Measurements from ENCODE around the gene BLID. TPM values are rescaled to one million over a fixed set of nuclear protein-coding genes. Genes with fewer than 3 reads are reported as not detected.

The BLID gene
- polyA plus RNA-seq, 1 donor from 2014 or later: not detected

DNA sequence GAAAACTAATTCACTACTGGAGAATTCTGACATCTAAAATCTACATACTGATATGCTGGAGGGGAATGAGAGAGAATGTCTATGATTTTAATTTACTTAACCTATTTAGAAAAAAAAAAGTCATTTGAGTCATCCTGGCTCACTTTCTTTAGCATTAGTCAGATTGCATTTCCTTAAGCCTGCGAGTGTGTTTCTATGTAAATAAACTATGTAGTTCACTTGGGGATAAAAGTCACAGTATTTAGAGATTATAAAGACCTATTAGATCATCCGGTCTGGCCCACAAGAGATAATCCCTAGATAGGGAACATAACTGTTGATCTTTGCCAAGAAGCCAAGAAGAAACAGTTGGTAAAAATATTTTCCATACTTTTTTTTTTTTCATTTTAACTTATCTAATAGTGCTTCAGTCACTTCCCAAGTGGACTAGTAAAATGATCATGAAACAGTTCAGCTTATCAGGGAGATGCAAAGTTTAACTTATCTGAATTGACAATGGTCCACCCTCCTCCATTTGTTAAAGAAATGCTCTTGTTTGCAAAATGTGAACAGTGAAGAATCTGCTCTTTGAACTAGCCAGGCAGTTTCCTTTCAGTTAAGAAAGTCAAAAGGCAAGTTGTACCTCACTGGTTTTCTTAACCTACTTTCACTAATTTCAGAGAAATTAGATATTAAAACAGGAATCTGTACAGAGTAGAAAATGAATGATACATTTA lies 21.2 kb upstream of the BLID start:
- no peaks in the 10 kb centered on the region for H4K20me1 ChIP-seq (ENCODE audit: insufficient read depth)
- no peak overlapping the region for H3K4me2 ChIP-seq (ENCODE audit: low read length)
- H3K9ac ChIP-seq (ENCODE audit: low read length): no peak overlapping the region
- TF ChIP-seq SMC3 (conservative IDR thresholded peaks at IDR 0.05; ENCODE audit: poor library complexity): no peak
- TF ChIP-seq POLR2AphosphoS5 (IDR thresholded peaks at IDR 0.05): no peak
- TF ChIP-seq, protein P1, sequence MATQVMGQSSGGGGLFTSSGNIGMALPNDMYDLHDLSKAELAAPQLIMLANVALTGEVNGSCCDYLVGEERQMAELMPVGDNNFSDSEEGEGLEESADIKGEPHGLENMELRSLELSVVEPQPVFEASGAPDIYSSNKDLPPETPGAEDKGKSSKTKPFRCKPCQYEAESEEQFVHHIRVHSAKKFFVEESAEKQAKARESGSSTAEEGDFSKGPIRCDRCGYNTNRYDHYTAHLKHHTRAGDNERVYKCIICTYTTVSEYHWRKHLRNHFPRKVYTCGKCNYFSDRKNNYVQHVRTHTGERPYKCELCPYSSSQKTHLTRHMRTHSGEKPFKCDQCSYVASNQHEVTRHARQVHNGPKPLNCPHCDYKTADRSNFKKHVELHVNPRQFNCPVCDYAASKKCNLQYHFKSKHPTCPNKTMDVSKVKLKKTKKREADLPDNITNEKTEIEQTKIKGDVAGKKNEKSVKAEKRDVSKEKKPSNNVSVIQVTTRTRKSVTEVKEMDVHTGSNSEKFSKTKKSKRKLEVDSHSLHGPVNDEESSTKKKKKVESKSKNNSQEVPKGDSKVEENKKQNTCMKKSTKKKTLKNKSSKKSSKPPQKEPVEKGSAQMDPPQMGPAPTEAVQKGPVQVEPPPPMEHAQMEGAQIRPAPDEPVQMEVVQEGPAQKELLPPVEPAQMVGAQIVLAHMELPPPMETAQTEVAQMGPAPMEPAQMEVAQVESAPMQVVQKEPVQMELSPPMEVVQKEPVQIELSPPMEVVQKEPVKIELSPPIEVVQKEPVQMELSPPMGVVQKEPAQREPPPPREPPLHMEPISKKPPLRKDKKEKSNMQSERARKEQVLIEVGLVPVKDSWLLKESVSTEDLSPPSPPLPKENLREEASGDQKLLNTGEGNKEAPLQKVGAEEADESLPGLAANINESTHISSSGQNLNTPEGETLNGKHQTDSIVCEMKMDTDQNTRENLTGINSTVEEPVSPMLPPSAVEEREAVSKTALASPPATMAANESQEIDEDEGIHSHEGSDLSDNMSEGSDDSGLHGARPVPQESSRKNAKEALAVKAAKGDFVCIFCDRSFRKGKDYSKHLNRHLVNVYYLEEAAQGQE (IDR thresholded peaks at IDR 0.05; ENCODE audit: borderline replicate concordance): no peak
- TF ChIP-seq MXI1 (conservative IDR thresholded peaks at IDR 0.05; ENCODE audit: poor library complexity, severe bottlenecking): no peak
- TF ChIP-seq EP300 (conservative IDR thresholded peaks at IDR 0.05; ENCODE audit: poor library complexity, severe bottlenecking): no peak
- TF ChIP-seq EZH2 (IDR thresholded peaks at IDR 0.05; ENCODE audit: borderline replicate concordance, insufficient read depth, low read length, poor library complexity, severe bottlenecking): no peak
- no peak for TF ChIP-seq TAF1 (IDR thresholded peaks at IDR 0.05; ENCODE audit: low read depth)
- no peak for TF ChIP-seq RAD21 (conservative IDR thresholded peaks at IDR 0.05)
- TF ChIP-seq, protein P2, sequence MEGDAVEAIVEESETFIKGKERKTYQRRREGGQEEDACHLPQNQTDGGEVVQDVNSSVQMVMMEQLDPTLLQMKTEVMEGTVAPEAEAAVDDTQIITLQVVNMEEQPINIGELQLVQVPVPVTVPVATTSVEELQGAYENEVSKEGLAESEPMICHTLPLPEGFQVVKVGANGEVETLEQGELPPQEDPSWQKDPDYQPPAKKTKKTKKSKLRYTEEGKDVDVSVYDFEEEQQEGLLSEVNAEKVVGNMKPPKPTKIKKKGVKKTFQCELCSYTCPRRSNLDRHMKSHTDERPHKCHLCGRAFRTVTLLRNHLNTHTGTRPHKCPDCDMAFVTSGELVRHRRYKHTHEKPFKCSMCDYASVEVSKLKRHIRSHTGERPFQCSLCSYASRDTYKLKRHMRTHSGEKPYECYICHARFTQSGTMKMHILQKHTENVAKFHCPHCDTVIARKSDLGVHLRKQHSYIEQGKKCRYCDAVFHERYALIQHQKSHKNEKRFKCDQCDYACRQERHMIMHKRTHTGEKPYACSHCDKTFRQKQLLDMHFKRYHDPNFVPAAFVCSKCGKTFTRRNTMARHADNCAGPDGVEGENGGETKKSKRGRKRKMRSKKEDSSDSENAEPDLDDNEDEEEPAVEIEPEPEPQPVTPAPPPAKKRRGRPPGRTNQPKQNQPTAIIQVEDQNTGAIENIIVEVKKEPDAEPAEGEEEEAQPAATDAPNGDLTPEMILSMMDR (IDR thresholded peaks at IDR 0.05; ENCODE audit: poor library complexity, severe bottlenecking): no peak
- H3K79me2 ChIP-seq (replicated peaks; ENCODE audit: insufficient read depth, low read length): no peaks in the 10 kb centered on the region
- no peaks in the 10 kb centered on the region for H3K27me3 ChIP-seq (ENCODE audit: insufficient read depth, low read depth, low read length)
- H3K9me2 ChIP-seq (ENCODE audit: insufficient read depth, low read length): no peaks in the 10 kb centered on the region
- no peaks in the 10 kb centered on the region for H3K9me3 ChIP-seq (ENCODE audit: low read length)
- no peaks in the 10 kb centered on the region for H3K36me3 ChIP-seq (ENCODE audit: insufficient read depth, low read length)
- H3K27ac ChIP-seq (ENCODE audit: low read length): no peak overlapping the region
- no peak overlapping the region for H2AFZ ChIP-seq (ENCODE audit: low read depth, low read length)
- no peak overlapping the region for H3K4me3 ChIP-seq (ENCODE audit: low read length)
- H3F3A ChIP-seq (ENCODE audit: insufficient read depth, low read length, poor library complexity, severe bottlenecking): no peaks in the 10 kb centered on the region

DNA sequence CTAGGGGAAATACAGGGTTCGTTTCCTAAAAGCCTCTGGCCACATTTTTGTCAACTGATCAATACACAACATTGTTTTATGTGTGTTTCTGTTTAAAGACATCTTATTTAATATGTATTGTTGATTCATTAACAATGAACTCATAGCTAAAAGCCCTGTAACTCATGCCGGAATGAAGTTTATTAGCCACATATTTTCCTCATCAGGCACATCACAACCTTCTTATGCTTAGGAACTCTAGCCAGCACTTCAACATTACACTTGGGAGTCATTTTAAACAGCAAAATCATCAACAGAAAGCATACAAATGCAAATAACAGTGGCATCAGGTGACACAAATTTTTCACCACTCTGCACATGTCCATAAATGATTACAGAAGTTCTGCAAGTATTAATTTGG lies 15.1 kb upstream of the BLID start:
- H3K27ac ChIP-seq (ENCODE audit: low read length): no peak overlapping the region
- no peaks in the 10 kb centered on the region for H3K9me3 ChIP-seq (ENCODE audit: low read length)
- H2AFZ ChIP-seq (ENCODE audit: low read depth, low read length): no peak overlapping the region
- H3K9me2 ChIP-seq (ENCODE audit: insufficient read depth, low read length): no peaks in the 10 kb centered on the region
- TF ChIP-seq SMC3 (conservative IDR thresholded peaks at IDR 0.05; ENCODE audit: poor library complexity) (no peak), MXI1 (conservative IDR thresholded peaks at IDR 0.05; ENCODE audit: poor library complexity, severe bottlenecking) (no peak), EP300 (conservative IDR thresholded peaks at IDR 0.05; ENCODE audit: poor library complexity, severe bottlenecking) (no peak), EZH2 (IDR thresholded peaks at IDR 0.05; ENCODE audit: borderline replicate concordance, insufficient read depth, low read length, poor library complexity, severe bottlenecking) (no peak), RAD21 (conservative IDR thresholded peaks at IDR 0.05) (no peak), TAF1 (IDR thresholded peaks at IDR 0.05; ENCODE audit: low read depth) (no peak)
- TF ChIP-seq, protein P1 (IDR thresholded peaks at IDR 0.05; ENCODE audit: borderline replicate concordance): no peak
- no peak overlapping the region for H3K9ac ChIP-seq (ENCODE audit: low read length)
- no peaks in the 10 kb centered on the region for H3K79me2 ChIP-seq (replicated peaks; ENCODE audit: insufficient read depth, low read length)
- H4K20me1 ChIP-seq (ENCODE audit: insufficient read depth): no peaks in the 10 kb centered on the region
- H3K4me2 ChIP-seq (ENCODE audit: low read length): no peak overlapping the region
- H3F3A ChIP-seq (ENCODE audit: insufficient read depth, low read length, poor library complexity, severe bottlenecking): no peaks in the 10 kb centered on the region
- H3K36me3 ChIP-seq (ENCODE audit: insufficient read depth, low read length): no peaks in the 10 kb centered on the region
- no peak overlapping the region for H3K4me3 ChIP-seq (ENCODE audit: low read length)
- H3K27me3 ChIP-seq (ENCODE audit: insufficient read depth, low read depth, low read length): no peaks in the 10 kb centered on the region

Data from neural cell (in vitro differentiated cells).